IMR-90 (cell line): ENCODE results near the gene KCNAB2. TPM values are rescaled to one million over a fixed set of nuclear protein-coding genes. Genes with fewer than 3 reads are reported as not detected.

Experiments
- ATAC-seq: fragments of 200-7000 bp; cut with Tn5 transposase; 2 replicates; pipeline ENCODE4 v1.9.1; 2020; ENCODE audit warnings: low read depth, mild to moderate bottlenecking, moderate library complexity
- BruUV-seq: library from RNA; stranded (reverse); fragments of 400-500 nt; replicated peaks from 2 replicates; lab custom pipeline; 2021; lab: Mats Ljungman, UMichigan
- CTCF ChIA-PET: fragments of 300-600 bp; formaldehyde crosslinking; extraction: SDS; loops from one replicate; lab custom pipeline; 2021; ENCODE audit warnings: antibody characterized with exemption; lab: Yijun Ruan, JAX
- POLR2A ChIA-PET: fragments of 300-600 bp; sonication (Branson Sonifier 250); formaldehyde crosslinking; loops from one replicate; lab custom pipeline; 2022; ENCODE audit warnings: antibody characterized with exemption; ENCODE audit not compliant: unreplicated experiment; lab: Charles Lee
- DNase-seq: peaks from one replicate; pipeline ENCODE4 v3.0.0; 2013
- H2AFZ ChIP-seq: replicated peaks from 2 replicates; pipeline ENCODE3; 2013; ENCODE audit warnings: low read length, mild to moderate bottlenecking; ENCODE audit not compliant: poor library complexity
- H2AK5ac ChIP-seq: 2 replicates; pipeline ENCODE4 v1.6.1; 2013; ENCODE audit warnings: low read depth, low read length, inconsistent platforms
- H2AK9ac ChIP-seq: replicated peaks from 2 replicates; pipeline ENCODE3; 2013; ENCODE audit warnings: mild to moderate bottlenecking, low read depth, low read length, moderate library complexity; ENCODE audit not compliant: poor library complexity
- H2BK120ac ChIP-seq: 2 replicates; pipeline ENCODE4 v1.6.1; 2013; ENCODE audit warnings: low read depth, low read length, inconsistent platforms
- H2BK15ac ChIP-seq: 3 replicates; pipeline ENCODE4 v1.6.1; 2013; ENCODE audit warnings: low read depth, low read length, inconsistent platforms
- H2BK20ac ChIP-seq: 2 replicates; pipeline ENCODE4 v1.6.1; 2013; ENCODE audit warnings: low read depth, mild to moderate bottlenecking, inconsistent platforms, low read length, moderate library complexity
- H2BK5ac ChIP-seq: 2 replicates; pipeline ENCODE4 v1.6.1; 2013; ENCODE audit warnings: mild to moderate bottlenecking, low read depth, low read length, inconsistent platforms; ENCODE audit not compliant: poor library complexity, severe bottlenecking
- H3K14ac ChIP-seq: replicated peaks from 2 replicates; pipeline ENCODE4 v1.6.1; 2013; ENCODE audit warnings: low read depth, low read length, inconsistent platforms
- H3K18ac ChIP-seq: 2 replicates; pipeline ENCODE4 v1.6.1; 2013; ENCODE audit warnings: low read depth, low read length, control low read depth
- H3K23ac ChIP-seq: 2 replicates; pipeline ENCODE4 v1.6.1; 2013; ENCODE audit warnings: low read depth, low read length, inconsistent platforms
- H3K27ac ChIP-seq: 2 replicates; pipeline ENCODE4 v1.5.1; 2013; ENCODE audit warnings: mild to moderate bottlenecking, control low read depth, low read length; ENCODE audit not compliant: insufficient read depth
- H3K27me3 ChIP-seq: 2 replicates; pipeline ENCODE4 v1.6.1; 2013; ENCODE audit warnings: low read length; ENCODE audit not compliant: control insufficient read depth, insufficient read depth
- H3K36me3 ChIP-seq: 2 replicates; pipeline ENCODE4 v1.6.1; 2013; ENCODE audit warnings: low read length, mixed read lengths; ENCODE audit not compliant: control insufficient read depth, insufficient read depth
- H3K4ac ChIP-seq: 2 replicates; pipeline ENCODE4 v1.6.1; 2013; ENCODE audit warnings: low read depth, low read length, inconsistent platforms
- H3K4me1 ChIP-seq: 2 replicates; pipeline ENCODE4 v1.6.1; 2013; ENCODE audit warnings: low read length, mixed read lengths; ENCODE audit not compliant: control insufficient read depth, insufficient read depth
- H3K4me2 ChIP-seq: 2 replicates; pipeline ENCODE4 v1.6.1; 2013; ENCODE audit warnings: low read depth, mild to moderate bottlenecking, control low read depth, low read length, moderate library complexity
- H3K4me3 ChIP-seq: 2 replicates; pipeline ENCODE4 v1.5.1; 2013; ENCODE audit warnings: low read depth, mild to moderate bottlenecking, control low read depth, low read length, moderate library complexity; ENCODE audit not compliant: insufficient read depth
- H3K56ac ChIP-seq: 2 replicates; pipeline ENCODE4 v1.6.1; 2013; ENCODE audit warnings: low read length, inconsistent platforms; ENCODE audit not compliant: insufficient read depth; ENCODE audit errors: extremely low read depth
- H3K79me1 ChIP-seq, 2 experiments: 2 replicates each; pipeline ENCODE4 v1.6.1; 2013; ENCODE audit warnings: low read length in 2 of 2, inconsistent platforms in 1 of 2, low read depth in 1 of 2
- H3K9ac ChIP-seq: 2 replicates; pipeline ENCODE4 v1.6.1; 2013; ENCODE audit warnings: low read depth, low read length, control low read depth
- H3K9me1 ChIP-seq: 2 replicates; pipeline ENCODE4 v1.6.1; 2013; ENCODE audit warnings: low read length, inconsistent platforms; ENCODE audit not compliant: insufficient read depth
- H3K9me3 ChIP-seq: 2 replicates; pipeline ENCODE4 v1.6.1; 2013; ENCODE audit warnings: low read length; ENCODE audit not compliant: control insufficient read depth, insufficient read depth
- H4K20me1 ChIP-seq: 2 replicates; pipeline ENCODE4 v1.6.1; 2013; ENCODE audit warnings: low read length, inconsistent platforms; ENCODE audit not compliant: insufficient read depth
- H4K5ac ChIP-seq: 2 replicates; pipeline ENCODE4 v1.6.1; 2013; ENCODE audit warnings: mild to moderate bottlenecking, low read depth, low read length, control low read depth
- H4K8ac ChIP-seq, 2 experiments: 2 replicates each; pipeline ENCODE4 v1.6.1; 2013; ENCODE audit warnings: low read depth in 2 of 2, low read length in 2 of 2, control low read depth in 1 of 2, inconsistent platforms in 1 of 2
- H4K91ac ChIP-seq: 2 replicates; pipeline ENCODE4 v1.6.1; 2013; ENCODE audit warnings: low read depth, low read length, inconsistent platforms; ENCODE audit not compliant: insufficient read depth
- CEBPB ChIP-seq: IDR thresholded peaks from 2 replicates; pipeline ENCODE4 v1.6.1; 2012; ENCODE audit warnings: low read depth, low read length, improper control_type of control experiment
- CHD1 ChIP-seq: IDR thresholded peaks from 2 replicates; pipeline ENCODE4 v1.6.1; 2012; ENCODE audit warnings: low read depth, low read length, improper control_type of control experiment
- FOS ChIP-seq: fragments of 150-350 bp; IDR thresholded peaks from 2 replicates; pipeline ENCODE4 v1.6.1; 2016; ENCODE audit warnings: low read depth, low read length
- MAFK ChIP-seq: IDR thresholded peaks from 2 replicates; pipeline ENCODE4 v1.6.1; 2012; ENCODE audit warnings: low read depth, low read length, improper control_type of control experiment
- MXI1 ChIP-seq: IDR thresholded peaks from 2 replicates; pipeline ENCODE4 v1.6.1; 2012; ENCODE audit warnings: low read depth, mild to moderate bottlenecking, low read length, moderate library complexity, borderline replicate concordance
- POLR2A ChIP-seq: IDR thresholded peaks from 2 replicates; pipeline ENCODE4 v1.6.1; 2012; ENCODE audit warnings: mild to moderate bottlenecking, low read depth, low read length
- RAD21 ChIP-seq: IDR thresholded peaks from 2 replicates; pipeline ENCODE4 v1.6.1; 2012; ENCODE audit warnings: low read length, improper control_type of control experiment
- RFX5 ChIP-seq: IDR thresholded peaks from 2 replicates; pipeline ENCODE4 v1.8.0; 2012; ENCODE audit warnings: low read depth, mild to moderate bottlenecking, low read length, moderate library complexity
- WGBS, 2 experiments: methylation state at CpG; one replicate each; pipeline versions ENCODE4 v1.1.5 to v1.1.7; 2013; ENCODE audit warnings: missing lambda C conversion rate in 2 of 2; ENCODE audit not compliant: insufficient read length in 1 of 2; ENCODE audit errors: extremely low coverage in 2 of 2; 5-methylcytosine and 5-hydroxymethylcytosine counted together
- dilution Hi-C: fragments of 300-500 bp; cut with HindIII; formaldehyde crosslinking; loops from one replicate; pipeline ENCODE4 v1.14.3; 2018; ENCODE audit warnings: low sequenced_read_pairs; ENCODE audit not compliant: unreplicated experiment
- in situ Hi-C: fragments of 300-500 bp; cut with MboI; formaldehyde crosslinking; loops from 3 replicates; pipeline ENCODE4 v1.14.3; 2019; ENCODE audit warnings: low sequenced_read_pairs, inconsistent platforms, mixed read lengths
- intact Hi-C: fragments of 100-400 bp; cut with micrococcal nuclease; formaldehyde crosslinking; loops from 2 replicates; pipeline ENCODE4 v1.10.0; 2022
- polyA plus RNA-seq, 3 experiments: library from polyadenylated mRNA; depleted of rRNA; stranded (reverse); fragments of >200 nt; gene quantifications; 2 replicates each; pipeline ENCODE4 v1.2.3, GENCODE V29; 2012; ENCODE audit warnings: low replicate concordance in 1 of 3
- total RNA-seq: library from RNA; depleted of rRNA; stranded (reverse); fragments of >200 nt; gene quantifications from 2 replicates; pipeline ENCODE4 v1.2.3, GENCODE V29; 2012

KCNAB2 gene
- total and polyA plus RNA-seq, 2 of the 4 experiments (the other 2 are of a cell fraction) = 1.3 to 4.2 TPM

DNA sequence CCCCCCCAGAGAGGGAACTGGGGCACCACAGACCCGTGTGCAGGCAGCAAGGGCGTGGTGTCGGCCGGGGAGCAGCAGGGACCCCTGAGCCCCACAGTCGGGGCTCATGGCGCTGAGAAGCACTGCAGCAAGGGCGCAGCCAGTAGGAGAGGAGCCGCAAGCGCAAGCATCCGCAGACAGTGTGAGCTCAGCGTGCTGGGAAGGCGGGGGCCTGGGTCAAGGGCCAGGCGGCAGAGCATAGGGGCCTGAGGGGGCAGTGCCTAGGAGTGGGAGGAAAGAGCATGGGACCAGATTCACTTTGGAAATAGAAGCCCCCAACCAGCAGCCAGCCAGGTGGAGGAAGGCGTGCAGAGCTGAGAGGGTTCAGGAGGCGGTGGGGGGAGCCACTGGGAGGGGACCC, 6.7 kb upstream of the KCNAB2 start:
- ATAC-seq (no peak), DNase-seq (no peak)
- ChIA-PET CTCF (no interaction called here), POLR2A (no interaction called here)
- H3K9ac ChIP-seq = no peak overlapping the region
- H4K8ac ChIP-seq = no peak overlapping the region
- in situ Hi-C loops = no loop called here
- H2BK120ac ChIP-seq = no peak overlapping the region
- no peak overlapping the region for H3K27ac ChIP-seq
- H3K23ac ChIP-seq = no peak overlapping the region
- no peaks in the 10 kb centered on the region for H3K9me3 ChIP-seq
- no peak overlapping the region for H4K5ac ChIP-seq
- H2AK5ac ChIP-seq = no peak overlapping the region
- BruUV-seq = no TSS peak
- no peaks in the 10 kb centered on the region for H3K9me1 ChIP-seq
- no peaks in the 10 kb centered on the region for H3K79me1 ChIP-seq
- H3K36me3 ChIP-seq = no peaks in the 10 kb centered on the region
- intact Hi-C loops = no loop called here
- H4K20me1 ChIP-seq = no peaks in the 10 kb centered on the region
- no peak overlapping the region for H3K18ac ChIP-seq
- no peak overlapping the region for H2AFZ ChIP-seq
- H2BK20ac ChIP-seq = no peak overlapping the region
- no peak overlapping the region for H2BK15ac ChIP-seq
- TF ChIP-seq FOS = no peak
- no peak for TF ChIP-seq MAFK
- no peak for TF ChIP-seq CEBPB
- no peak for TF ChIP-seq POLR2A
- TF ChIP-seq RFX5 = no peak
- no peak for TF ChIP-seq RAD21
- TF ChIP-seq CHD1 = no peak
- no peak for TF ChIP-seq MXI1
- no peak overlapping the region for H3K56ac ChIP-seq
- H3K14ac ChIP-seq = no peak overlapping the region
- H3K4me2 ChIP-seq = no peak overlapping the region
- no peak overlapping the region for H3K4me3 ChIP-seq
- WGBS, 2 experiments = no CpG with 5 or more reads among the region's 15 CpGs
- H3K4me1 ChIP-seq = no peaks in the 10 kb centered on the region
- H2BK5ac ChIP-seq = no peak overlapping the region
- no peak overlapping the region for H2AK9ac ChIP-seq
- H3K4ac ChIP-seq = no peak overlapping the region
- H3K27me3 ChIP-seq = peaks cover 5% of the 10 kb centered on the region; the same call in 1 of the 2 replicates
- no peak overlapping the region for H4K91ac ChIP-seq
- dilution Hi-C loops = no loop called here
